GM12878 (cell line): ENCODE measurements around the gene SOX5. TPM values are rescaled to one million over a fixed set of nuclear protein-coding genes. Genes with fewer than 3 reads are reported as not detected.

Experiments
- ATF7 ChIP-seq: fragments of 450-650 bp; IDR thresholded peaks from 2 replicates; pipeline ENCODE4 v1.6.1; 2016; ENCODE audit warnings: low read depth, mild to moderate bottlenecking
- E2F8 ChIP-seq: fragments of 450-650 bp; IDR thresholded peaks from 2 replicates; pipeline ENCODE4 v1.6.1; 2018; ENCODE audit warnings: mild to moderate bottlenecking, low read depth, moderate library complexity; ENCODE audit not compliant: partially characterized antibody
- IRF5 ChIP-seq: fragments of 450-650 bp; IDR thresholded peaks from 2 replicates; pipeline ENCODE4 v1.6.1; 2017; ENCODE audit warnings: borderline replicate concordance
- NFIC ChIP-seq: IDR thresholded peaks from 2 replicates; pipeline ENCODE4 v1.6.1; 2012; ENCODE audit warnings: low read depth, mild to moderate bottlenecking, inconsistent platforms, low read length, moderate library complexity
- ZBTB4 ChIP-seq: fragments of 450-650 bp; formaldehyde crosslinking; IDR thresholded peaks from 2 replicates; pipeline ENCODE4 v1.4.0; 2022; ENCODE audit warnings: mild to moderate bottlenecking, moderate library complexity
- polyA plus RNA-seq, 11 experiments: library from polyadenylated mRNA; depleted of rRNA in 4 of 11; unstranded in 6 of 11; stranded (reverse) in 5 of 11; fragments of >200 nt; fragmentation: Nextera tagmentation in 4 of 11; fragmentation: Illumina TruSeq in 1 of 11; extraction: Ambion mirVana in 4 of 11; extraction: Trizol in 1 of 11; gene quantifications; 1 replicate in 1 of 11; 2 replicates in 10 of 11; pipeline versions ENCODE4 v1.2.1 to v1.2.3, GENCODE V29; 2011 to 2016; ENCODE audit warnings: inconsistent platforms in 2 of 11, missing spikeins in 2 of 11, low read depth in 1 of 11
- total RNA-seq, 4 experiments: library from RNA; depleted of rRNA in 3 of 4; stranded (reverse); fragments of >200 nt in 3 of 4; fragmentation: Illumina TruSeq in 1 of 4; extraction: Trizol in 1 of 4; gene quantifications; 2 replicates each; pipeline versions ENCODE4 v1.2.1 to v1.2.3, GENCODE V29; 2013 to 2021

The SOX5 gene
- total and polyA plus RNA-seq, 10 of the 15 experiments (the other 5 are each of a cell fraction or from before 2014, with no cell fraction given): 0.08 to 1.0 (median 0.24) TPM

- TF ChIP-seq ZBTB4 (CRISPR knock-in tag): no peak
- no peak for TF ChIP-seq IRF5
- no peak for TF ChIP-seq NFIC
- TF ChIP-seq E2F8: no peak
- no peak for TF ChIP-seq ATF7
- TF ChIP-seq, all 136 proteins: peak for 0
Observed at GRCh38 chr12:23556661-23557060, 392.8 kb downstream of the SOX5 start (continued).
